ENCODE data around the gene EIF4EBP3. TPM values are rescaled to one million over a fixed set of nuclear protein-coding genes. Genes with fewer than 3 reads are reported as not detected.

The EIF4EBP3 gene
- polyA plus RNA-seq, 1 of the 3 experiments (the other 2 are of a cell fraction), result 1.1 TPM

GRCh38 chr5:140513124-140513523 is 34.3 kb upstream of the EIF4EBP3 start:
- no peaks in the 10 kb centered on the region for H3K79me2 ChIP-seq (ENCODE audit: insufficient read depth)
- H2AFZ ChIP-seq (ENCODE audit: low read depth), result no peak overlapping the region
- no peaks in the 10 kb centered on the region for H3K27me3 ChIP-seq (ENCODE audit: insufficient read depth)
- no peaks in the 10 kb centered on the region for H3K4me1 ChIP-seq (ENCODE audit: control insufficient read depth in 1 of 2, insufficient read depth in 2 of 2, low read depth in 1 of 2, low read length in 1 of 2)
- H3K27ac ChIP-seq (ENCODE audit: low read depth in 2 of 2, low read length in 1 of 2), result no peak overlapping the region
- TF ChIP-seq MXI1 (IDR thresholded peaks at IDR 0.05; ENCODE audit: low read depth, low read length) (no peak), EZH2phosphoT487 (IDR thresholded peaks at IDR 0.05; ENCODE audit: borderline replicate concordance, low read depth) (no peak), FOSL2 (IDR thresholded peaks at IDR 0.05; ENCODE audit: borderline replicate concordance, low read depth) (no peak), FOXM1 (IDR thresholded peaks at IDR 0.05; ENCODE audit: low read depth) (no peak), JUND (IDR thresholded peaks at IDR 0.05) (no peak), NFIC (IDR thresholded peaks at IDR 0.05; ENCODE audit: borderline replicate concordance) (no peak)
- H4K20me1 ChIP-seq (ENCODE audit: insufficient read depth), result no peaks in the 10 kb centered on the region
- no peak for DNase-seq
- ChIA-PET CTCF (no interaction called here), POLR2A (no interaction called here)
- no peak overlapping the region for H3K9ac ChIP-seq
- H3F3A ChIP-seq (replicated peaks; ENCODE audit: insufficient read depth), result no peaks in the 10 kb centered on the region
- WGBS (ENCODE audit: low lambda C conversion rate), result 99% methylated on average over 2 of the region's 2 CpGs
- no peak overlapping the region for H3K4me3 ChIP-seq (ENCODE audit: low read depth in 2 of 2, low read length in 1 of 2)
- no peaks in the 10 kb centered on the region for H3K9me2 ChIP-seq
- H3K4me2 ChIP-seq, result no peak overlapping the region
- H3K9me3 ChIP-seq, result no peaks in the 10 kb centered on the region
- peaks cover 37 to 62% of the 10 kb centered on the region in 2 experiments for H3K36me3 ChIP-seq (replicated peaks in 1 of 2; ENCODE audit: control insufficient read depth in 1 of 2, insufficient read depth in 2 of 2, low read length in 1 of 2)

GRCh38 chr5:140524003-140524402 is 23.5 kb upstream of the EIF4EBP3 start:
- H3F3A ChIP-seq (replicated peaks; ENCODE audit: insufficient read depth), result peaks cover 16% of the 10 kb centered on the region
- no peak overlapping the region for H3K4me2 ChIP-seq
- no peak overlapping the region for H2AFZ ChIP-seq (ENCODE audit: low read depth)
- no peaks in the 10 kb centered on the region for H3K9me3 ChIP-seq
- peaks cover 3% of the 10 kb centered on the region; the same call in 1 of the 2 replicates for H3K9me2 ChIP-seq
- WGBS (ENCODE audit: low lambda C conversion rate), result 99% methylated on average over 2 of the region's 2 CpGs
- H3K36me3 ChIP-seq (replicated peaks in 1 of 2; ENCODE audit: control insufficient read depth in 1 of 2, insufficient read depth in 2 of 2, low read length in 1 of 2), result peaks cover 42 to 48% of the 10 kb centered on the region in 2 experiments
- H3K79me2 ChIP-seq (ENCODE audit: insufficient read depth), result no peaks in the 10 kb centered on the region
- H3K4me3 ChIP-seq (ENCODE audit: low read depth in 2 of 2, low read length in 1 of 2), result no peak overlapping the region
- ChIA-PET CTCF (no interaction called here), POLR2A (no interaction called here)
- no peaks in the 10 kb centered on the region for H4K20me1 ChIP-seq (ENCODE audit: insufficient read depth)
- H3K27me3 ChIP-seq (ENCODE audit: insufficient read depth), result no peaks in the 10 kb centered on the region
- H3K27ac ChIP-seq (ENCODE audit: low read depth in 2 of 2, low read length in 1 of 2), result no peak overlapping the region
- no peak for TF ChIP-seq FOXM1 (IDR thresholded peaks at IDR 0.05; ENCODE audit: low read depth)
- no peak for TF ChIP-seq REST (IDR thresholded peaks at IDR 0.05; ENCODE audit: low read depth, low read length)
- no peak overlapping the region for H3K9ac ChIP-seq
- DNase-seq, result no peak
- no peaks in the 10 kb centered on the region for H3K4me1 ChIP-seq (ENCODE audit: control insufficient read depth in 1 of 2, insufficient read depth in 2 of 2, low read depth in 1 of 2, low read length in 1 of 2)

GRCh38 chr5:140540227-140540626 is 7.2 kb upstream of the EIF4EBP3 start:
- Histone ChIP-seq H3K36me3 (replicated peaks in 1 of 2; ENCODE audit: control insufficient read depth in 1 of 2, insufficient read depth in 2 of 2, low read length in 1 of 2) (peaks cover 58 to 79% of the 10 kb centered on the region in 2 experiments), H3K9me3 (no peaks in the 10 kb centered on the region), H3K27me3 (ENCODE audit: insufficient read depth) (no peaks in the 10 kb centered on the region), H3K4me2 (no peak overlapping the region), H4K20me1 (ENCODE audit: insufficient read depth) (no peaks in the 10 kb centered on the region), H3K9ac (no peak overlapping the region), H3K27ac (ENCODE audit: low read depth in 2 of 2, low read length in 1 of 2) (no peak overlapping the region), H3K4me1 (ENCODE audit: control insufficient read depth in 1 of 2, insufficient read depth in 2 of 2, low read depth in 1 of 2, low read length in 1 of 2) (no peaks in the 10 kb centered on the region), H3K4me3 (ENCODE audit: low read depth in 2 of 2, low read length in 1 of 2) (no peak overlapping the region), H3F3A (replicated peaks; ENCODE audit: insufficient read depth) (peaks cover 13% of the 10 kb centered on the region), H3K79me2 (ENCODE audit: insufficient read depth) (peaks cover 11% of the 10 kb centered on the region; the same call in 1 of the 2 replicates), H2AFZ (ENCODE audit: low read depth) (no peak overlapping the region), H3K9me2 (no peaks in the 10 kb centered on the region)
- 96% methylated on average over 1 of the region's 1 CpG for WGBS (ENCODE audit: low lambda C conversion rate)
- ChIA-PET CTCF (interaction anchor here (0.9 kb wide), 2 partner anchors 174 to 301 kb away, joined by 3 to 4 read pairs; no protein-coding TSS in a partner anchor), POLR2A (no interaction called here)
- DNase-seq, result no peak
- TF ChIP-seq REST (IDR thresholded peaks at IDR 0.05; ENCODE audit: low read depth, low read length) (no peak), FOXM1 (IDR thresholded peaks at IDR 0.05; ENCODE audit: low read depth) (no peak), ELF1 (IDR thresholded peaks at IDR 0.05) (no peak), ZBTB33 (IDR thresholded peaks at IDR 0.05; ENCODE audit: borderline replicate concordance, low read depth) (no peak), MXI1 (IDR thresholded peaks at IDR 0.05; ENCODE audit: low read depth, low read length) (no peak), YY1 (IDR thresholded peaks at IDR 0.05; ENCODE audit: low read depth) (no peak), MEF2A (IDR thresholded peaks at IDR 0.05; ENCODE audit: borderline replicate concordance, low read depth) (no peak), TEAD4 (IDR thresholded peaks at IDR 0.05; ENCODE audit: borderline replicate concordance, insufficient read depth) (no peak), NFIC (IDR thresholded peaks at IDR 0.05; ENCODE audit: borderline replicate concordance) (no peak)
